Activated T-helper 9 cell treated with anti-CD3 and anti-CD28 coated beads, Interleukin-2, amount 50 U/mL, for 16 hours (primary cell): Measurements from ENCODE around the gene LARGE1.

ENCODE experiments used
- DNase-seq: peaks from one replicate; pipeline ENCODE4 v3.0.0-alpha.2; 2020; ENCODE audit warnings: low read depth

The LARGE1 gene

GRCh38 chr22:33920197-33920540, at the start of gene LARGE1:
LARGE1 (minus strand) TSS chr22:33920476.
- DNase-seq = no peak

DNA sequence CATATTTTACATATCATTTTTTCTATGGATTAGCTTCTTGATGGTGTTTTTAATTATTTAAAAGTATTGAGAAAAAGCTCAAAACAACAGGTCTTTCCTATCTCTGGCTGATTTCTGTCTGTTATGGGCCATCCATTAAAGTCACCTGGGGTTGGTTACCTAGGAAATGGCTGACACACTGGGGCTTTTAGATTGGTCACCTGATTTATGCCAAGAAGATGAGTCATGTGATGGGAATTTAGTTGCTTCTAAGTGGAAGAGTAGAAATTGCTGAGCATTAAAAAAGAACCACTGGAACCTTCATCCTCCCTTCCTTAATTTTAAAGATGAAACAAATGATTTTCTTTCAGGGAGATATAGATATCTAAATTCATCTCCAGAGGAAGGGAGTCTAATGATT, 48.8 kb upstream of the LARGE1 start:
- no peak for DNase-seq

GRCh38 chr22:33964121-33964520, 43.8 kb upstream of the LARGE1 start:
- DNase-seq = no peak

DNA sequence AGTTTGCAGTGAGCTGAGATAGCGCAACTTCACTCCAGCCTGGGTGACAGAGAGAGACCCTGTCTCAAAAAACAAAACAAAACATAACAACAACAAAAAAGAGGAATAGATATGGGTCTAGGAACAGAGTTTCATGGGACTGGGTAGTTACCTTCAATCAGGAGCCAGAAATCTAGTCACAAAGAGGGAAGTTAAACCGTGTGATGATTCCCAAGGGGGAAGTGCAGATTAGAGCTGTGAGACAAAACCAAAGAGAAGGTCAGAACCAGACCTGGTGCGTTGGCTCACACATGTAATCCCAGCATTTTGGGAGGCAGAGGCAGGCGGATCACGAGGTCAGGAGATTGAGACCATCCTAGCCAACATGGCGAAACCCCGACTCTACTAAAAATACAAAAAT, 42.1 kb upstream of the LARGE1 start:
- DNase-seq = no peak

GRCh38 chr22:33958741-33959140, 38.5 kb upstream of the LARGE1 start:
- DNase-seq = no peak

DNA sequence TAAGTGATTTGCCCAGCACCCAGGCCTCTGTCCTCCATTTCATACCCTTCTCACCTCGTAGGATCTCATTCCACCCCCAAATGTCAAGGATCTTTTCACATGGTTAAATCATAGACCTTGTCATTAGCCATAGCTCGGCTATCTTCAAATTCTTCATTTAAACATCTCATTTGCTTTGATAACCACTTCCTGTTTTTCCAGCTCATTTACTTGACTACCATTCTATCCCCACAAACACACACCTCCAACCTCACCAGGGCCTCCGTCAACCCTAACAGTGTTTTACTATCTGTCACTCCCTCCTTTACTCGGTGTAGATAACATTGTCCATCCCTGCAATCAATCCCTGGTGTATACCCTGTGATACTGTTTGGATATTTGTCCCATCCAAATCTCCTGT, 36.8 kb upstream of the LARGE1 start:
- no peak for DNase-seq

- DNase-seq = no peak
Measured at GRCh38 chr22:33952776-33953175, 32.5 kb upstream of the LARGE1 start.

GRCh38 chr22:33940741-33941140, 20.5 kb upstream of the LARGE1 start:
- no peak for DNase-seq

DNA sequence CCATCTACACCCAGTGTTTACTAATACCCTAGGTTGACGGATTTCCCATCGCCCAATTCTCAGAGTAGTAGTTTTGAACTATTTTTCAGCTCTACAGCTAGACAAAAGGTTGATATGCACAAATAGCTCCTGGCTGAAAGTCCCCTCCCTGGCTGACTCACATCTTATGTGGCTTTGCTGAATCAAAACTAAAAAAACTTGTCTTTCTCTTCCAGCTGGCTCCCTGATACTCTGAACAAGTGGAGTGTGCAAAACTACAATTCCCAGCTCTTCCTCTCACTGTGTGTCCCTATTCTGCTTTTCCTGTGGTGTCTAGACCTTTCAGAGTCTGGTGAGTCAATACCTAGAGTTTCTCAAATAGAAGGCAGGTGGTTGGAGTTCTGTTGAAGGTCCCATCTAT, 12.7 kb upstream of the LARGE1 start:
- no peak for DNase-seq

- DNase-seq = no peak
Measured at GRCh38 chr22:33931406-33931805, 11.1 kb upstream of the LARGE1 start.

- no peak for DNase-seq
Measured at GRCh38 chr22:33927752-33928151, 7.5 kb upstream of the LARGE1 start.

GRCh38 chr22:33925194-33925593, 4.9 kb upstream of the LARGE1 start:
- no peak for DNase-seq

DNA sequence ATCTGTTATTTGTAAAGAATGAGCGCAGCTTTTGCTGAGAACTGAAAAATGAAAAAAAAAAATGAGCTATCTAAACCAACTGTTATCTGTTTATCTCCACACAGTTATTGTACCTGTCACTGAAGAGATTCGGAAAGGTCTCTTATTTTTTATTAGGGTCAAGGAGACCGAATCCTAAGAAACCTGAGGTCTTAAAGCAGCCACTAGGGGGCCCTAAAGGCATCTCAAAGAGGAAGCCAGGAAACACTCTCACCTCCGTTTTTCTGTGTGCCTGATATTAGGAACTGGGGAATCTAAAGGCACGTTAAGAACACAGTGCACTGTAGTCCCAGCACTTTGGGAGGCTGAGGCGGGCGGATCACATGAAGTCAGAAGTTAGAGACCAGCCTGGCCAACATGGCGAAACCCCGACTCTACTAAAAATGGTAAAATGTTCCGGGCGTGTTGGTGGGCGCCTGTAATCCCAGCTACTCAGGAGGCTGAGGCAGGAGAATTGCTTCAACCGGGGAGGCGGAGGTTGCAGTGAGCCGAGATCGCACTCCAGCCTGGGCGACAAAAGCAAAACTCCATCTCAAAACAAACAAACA, 3.5 kb upstream of the LARGE1 start:
- no peak for DNase-seq

DNA sequence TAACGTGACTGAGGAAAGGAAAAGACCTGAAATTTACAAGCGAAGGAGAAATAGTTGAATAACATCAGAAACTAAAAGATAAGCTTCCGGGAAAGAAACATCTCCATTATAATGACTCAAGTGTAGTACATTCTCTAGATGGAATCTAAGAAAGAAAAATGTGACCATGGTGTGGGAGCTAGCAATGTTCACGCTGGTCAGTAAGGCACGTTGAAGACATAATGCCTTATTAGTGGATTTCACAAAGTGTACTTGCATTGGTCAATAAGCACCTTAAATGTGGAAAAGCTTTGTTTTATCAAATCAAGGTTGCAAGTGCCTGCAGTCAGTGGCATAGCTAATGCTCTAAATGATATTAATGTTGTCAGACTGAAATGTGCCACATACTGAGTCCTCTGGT, 2.8 kb upstream of the LARGE1 start:
- DNase-seq = no peak

GRCh38 chr22:33922349-33922681, 2.0 kb upstream of the LARGE1 start:
- DNase-seq = no peak

DNA sequence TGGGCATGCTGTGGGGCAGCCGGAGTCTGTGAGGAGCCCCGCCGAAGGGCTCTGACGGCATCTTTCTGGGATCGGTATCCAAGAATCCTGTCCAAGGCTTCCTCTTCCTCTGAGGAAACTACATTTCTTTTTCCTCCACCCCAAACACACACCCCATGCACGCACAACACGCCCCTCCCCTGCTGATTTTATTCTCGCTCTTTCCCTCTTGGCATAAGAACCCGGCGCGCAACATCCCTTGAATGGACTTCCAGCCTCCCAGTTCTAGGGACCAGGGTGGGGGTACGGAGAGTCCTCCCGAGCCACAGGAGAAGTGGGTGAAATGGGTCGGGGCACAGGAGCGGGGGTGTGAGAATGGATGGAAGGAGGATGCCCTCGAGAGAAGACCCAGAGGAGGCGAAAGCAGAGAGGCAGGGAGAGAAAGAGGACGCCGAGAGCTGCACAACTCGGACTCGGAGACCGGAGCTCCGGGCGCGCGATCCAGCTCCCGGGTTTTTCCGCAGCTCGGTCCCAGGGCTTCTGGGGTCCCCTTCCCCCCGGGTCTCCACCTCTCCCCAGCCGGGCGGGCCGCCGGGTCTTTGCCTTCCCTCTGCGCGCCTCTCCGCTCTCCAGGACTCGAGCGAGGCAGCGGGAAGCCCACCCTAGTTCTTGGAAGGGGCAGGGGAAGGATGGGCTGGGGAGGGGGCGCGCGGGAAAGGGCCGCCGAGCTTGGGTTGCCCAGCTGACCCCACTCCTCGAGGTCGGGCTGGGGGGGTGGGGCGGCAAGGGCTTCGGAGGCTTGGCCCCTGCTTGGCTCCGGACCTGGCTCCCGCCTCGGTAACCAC, 1.5 kb upstream of the LARGE1 start:
- DNase-seq = no peak

GRCh38 chr22:33920927-33921524, 750 bp upstream of the LARGE1 start:
- peak; percentile 78 for DNase-seq

DNA sequence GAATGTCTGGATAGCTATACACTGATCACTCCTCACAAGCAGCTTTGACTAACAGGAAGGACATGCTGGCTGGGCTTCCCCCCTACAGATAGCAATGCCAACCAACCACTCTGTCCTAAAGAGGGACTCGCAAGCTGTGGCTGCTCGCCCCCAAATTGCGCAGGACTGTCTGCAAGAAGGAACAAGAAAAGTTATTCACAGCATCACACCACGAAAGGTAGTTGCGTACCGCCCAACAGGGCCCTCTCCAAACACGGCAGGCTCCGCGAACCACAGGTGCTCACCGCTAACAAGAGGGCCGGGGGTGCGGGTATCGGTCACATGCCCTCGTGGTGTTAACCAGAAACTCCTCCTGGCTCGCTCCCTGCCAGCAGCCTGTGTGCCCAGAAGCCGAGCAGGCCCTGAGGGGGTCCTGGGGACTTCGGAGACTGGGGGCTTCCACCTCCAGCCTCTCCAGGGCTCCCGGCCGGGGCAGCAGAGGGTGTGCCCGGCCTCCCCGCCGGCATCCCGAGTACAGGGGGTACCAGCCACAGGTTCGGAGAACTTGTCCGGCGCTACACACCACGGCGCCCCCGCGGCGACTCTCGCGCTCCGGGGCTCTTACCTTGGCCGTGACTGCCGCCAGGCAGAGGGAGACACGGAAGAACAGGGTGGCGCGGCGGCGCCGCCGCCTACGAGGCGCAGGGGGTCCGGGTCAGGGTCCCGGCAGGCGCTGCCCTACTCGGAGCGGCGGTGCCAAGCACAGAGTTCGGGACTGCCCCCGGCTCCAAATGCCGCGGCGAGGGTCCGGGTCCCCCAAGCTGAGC, 682 bp downstream of the LARGE1 start:
- DNase-seq = no peak

- no peak for DNase-seq
Measured at GRCh38 chr22:33918676-33919365, 1.5 kb downstream of the LARGE1 start.

DNA sequence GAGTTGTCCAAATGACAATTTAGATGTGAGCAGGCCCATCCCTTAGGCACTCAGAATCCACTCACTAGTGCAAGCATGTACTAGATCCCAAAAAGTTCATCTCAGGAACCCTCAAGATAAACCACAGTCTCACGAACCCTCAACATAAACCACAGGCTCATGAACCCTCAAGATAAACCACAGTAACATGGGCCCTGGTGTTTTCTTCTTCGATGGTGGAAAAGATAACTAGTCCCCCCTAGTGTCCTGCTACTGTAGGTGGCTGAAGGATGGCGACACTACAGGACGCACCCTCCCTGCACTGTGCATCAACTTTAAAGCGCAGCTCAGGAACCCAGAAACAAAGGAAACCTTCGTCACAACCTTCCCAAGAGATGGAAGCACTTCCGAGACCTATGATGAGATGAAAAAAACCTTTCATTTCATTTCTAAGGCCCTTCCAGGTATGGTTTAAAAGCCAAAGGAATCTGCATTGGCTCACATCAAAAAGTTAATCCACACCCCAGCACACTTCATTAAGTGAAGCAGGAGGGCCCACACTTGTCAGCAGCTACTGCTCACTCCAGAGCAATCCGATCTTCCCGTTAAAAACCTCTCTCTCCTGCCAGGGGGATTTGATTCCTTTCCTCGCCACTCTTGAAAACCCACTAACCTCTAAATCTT, 2.4 kb downstream of the LARGE1 start:
- no peak for DNase-seq

DNA sequence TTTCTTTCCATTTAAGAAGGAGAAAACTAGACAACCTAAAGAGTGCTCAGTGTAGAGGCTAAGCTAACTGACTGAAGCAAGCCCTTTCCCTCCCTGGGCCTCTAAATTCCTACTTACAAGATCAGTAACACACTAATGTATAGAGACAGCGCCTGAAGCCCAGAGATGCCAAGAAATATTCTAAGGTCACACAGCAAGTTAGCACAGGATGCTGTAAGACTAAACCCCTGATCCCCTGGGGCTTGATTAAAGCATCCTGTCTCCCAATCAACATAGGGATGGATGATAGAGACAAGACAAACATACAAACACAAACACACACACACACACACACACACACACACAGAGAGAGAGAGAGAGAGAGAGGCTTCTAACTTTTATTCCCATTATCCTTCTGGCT, 5.6 kb downstream of the LARGE1 start:
- DNase-seq = no peak

DNA sequence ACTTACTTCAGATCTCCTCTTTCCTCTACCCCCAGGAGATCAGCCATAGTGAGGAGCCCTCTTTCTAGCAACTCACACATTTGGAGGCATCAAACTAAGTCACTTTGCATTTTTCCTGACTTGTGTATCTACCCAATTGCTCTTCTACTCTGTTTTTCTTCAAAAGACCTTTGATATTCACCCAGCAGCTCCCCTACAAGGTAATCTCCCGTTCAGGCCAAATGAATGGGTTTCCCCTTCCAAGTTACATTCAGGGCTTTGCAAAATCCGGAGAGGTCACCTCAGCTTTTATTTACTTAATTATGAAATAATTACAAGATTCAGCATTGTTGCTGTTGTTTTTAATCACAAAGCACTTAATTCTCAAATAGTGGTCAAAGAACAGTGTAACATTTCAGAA, 6.1 kb downstream of the LARGE1 start:
- DNase-seq = no peak
